Duodenal mucosa (tissue), 2 donors: Measurements from ENCODE around the gene AKAIN1.

Source experiments
- H3K27ac ChIP-seq: one replicate; pipeline ENCODE4 v1.7.0; 2013; ENCODE audit warnings: low read depth, low read length
- H3K27me3 ChIP-seq, 2 donors: one replicate each; pipeline ENCODE4 v1.7.0; 2013; ENCODE audit warnings: low read length in 2 of 2, control low read depth in 1 of 2; ENCODE audit not compliant: insufficient read depth in 2 of 2, control insufficient read depth in 1 of 2
- H3K36me3 ChIP-seq, 2 donors: one replicate each; pipeline ENCODE4 v1.7.0; 2013; ENCODE audit warnings: low read length in 2 of 2, control low read depth in 1 of 2; ENCODE audit not compliant: insufficient read depth in 2 of 2, control insufficient read depth in 1 of 2
- H3K4me1 ChIP-seq, 2 donors: one replicate each; pipeline ENCODE4 v1.7.0; 2013; ENCODE audit warnings: low read length in 2 of 2, control low read depth in 1 of 2; ENCODE audit not compliant: insufficient read depth in 2 of 2, control insufficient read depth in 1 of 2
- H3K4me3 ChIP-seq, 2 donors: one replicate each; pipeline ENCODE4 v1.7.0; 2013; ENCODE audit warnings: low read length in 2 of 2, low read depth in 1 of 2
- H3K9ac ChIP-seq, 2 donors: one replicate each; pipeline ENCODE4 v1.7.0; 2013; ENCODE audit warnings: low read length in 2 of 2, low read depth in 1 of 2
- H3K9me3 ChIP-seq, 2 donors: one replicate each; pipeline ENCODE4 v1.7.0; 2013; ENCODE audit warnings: low read length in 2 of 2, control low read depth in 1 of 2; ENCODE audit not compliant: control insufficient read depth in 1 of 2

The AKAIN1 gene

DNA sequence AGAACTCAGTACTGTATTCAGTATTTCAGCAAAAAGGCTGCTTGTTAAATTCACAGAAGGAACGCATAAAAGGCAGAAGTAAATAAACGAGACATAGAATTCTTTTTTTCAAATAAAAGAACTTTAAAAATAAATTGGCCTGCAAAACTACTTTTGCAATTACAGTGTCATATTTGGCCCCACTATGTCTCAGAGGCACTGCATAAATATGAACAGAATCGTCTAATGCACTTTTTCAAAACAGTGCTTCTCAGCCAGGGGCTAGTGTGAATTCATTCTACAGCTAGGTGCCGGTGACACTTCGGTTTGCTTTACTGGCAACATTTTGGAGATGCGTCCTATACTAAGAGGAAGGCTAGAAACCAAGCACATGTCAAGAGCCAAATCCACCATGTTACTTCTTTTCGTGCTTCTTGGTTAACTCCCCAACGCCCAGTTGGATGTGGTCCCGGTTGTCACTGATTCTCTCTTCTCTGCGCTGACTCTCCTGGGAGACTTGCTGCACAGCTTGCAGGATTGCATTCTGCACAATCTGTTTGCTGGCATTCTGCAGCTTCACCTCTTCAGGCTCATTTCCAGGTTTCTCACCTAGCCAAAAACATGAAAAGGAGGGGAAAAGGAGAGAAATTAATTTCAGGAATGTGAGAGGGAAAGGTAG is 51.8 kb downstream of the AKAIN1 start:
- no peaks in the 10 kb centered on the region for H3K27me3 ChIP-seq
- H3K9ac ChIP-seq, result no peak overlapping the region
- H3K36me3 ChIP-seq, result no peaks in the 10 kb centered on the region
- no peaks in the 10 kb centered on the region for H3K4me1 ChIP-seq
- H3K27ac ChIP-seq, result no peak overlapping the region
- H3K4me3 ChIP-seq, result no peak overlapping the region
- no peaks in the 10 kb centered on the region for H3K9me3 ChIP-seq

GRCh38 chr18:5144629-5145028 is 52.4 kb downstream of the AKAIN1 start:
- H3K27ac ChIP-seq, result no peak overlapping the region
- no peaks in the 10 kb centered on the region for H3K9me3 ChIP-seq
- no peaks in the 10 kb centered on the region for H3K36me3 ChIP-seq
- H3K4me1 ChIP-seq, result no peaks in the 10 kb centered on the region
- H3K4me3 ChIP-seq, result no peak overlapping the region
- H3K27me3 ChIP-seq, result no peaks in the 10 kb centered on the region
- H3K9ac ChIP-seq, result no peak overlapping the region

DNA sequence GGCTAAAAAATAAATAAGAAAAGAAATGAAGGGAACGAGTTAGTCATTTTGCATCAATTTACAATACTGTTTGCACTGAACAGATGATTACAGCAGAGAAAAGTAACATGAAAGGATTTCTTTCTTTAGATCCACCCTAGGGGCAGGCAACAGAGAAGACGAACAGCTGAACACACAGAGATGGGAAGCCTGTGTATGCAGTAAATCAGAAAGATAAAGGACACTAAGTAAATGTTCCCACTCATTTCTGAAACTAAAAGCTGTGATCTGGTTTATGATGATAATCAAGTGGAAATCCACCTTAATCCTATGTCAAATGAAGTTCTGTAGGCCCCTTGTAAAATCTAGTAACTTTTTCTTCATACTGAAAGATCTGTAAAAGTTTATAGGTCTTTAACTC is 54.2 kb downstream of the AKAIN1 start:
- H3K9me3 ChIP-seq, result no peaks in the 10 kb centered on the region
- H3K4me3 ChIP-seq, result no peak overlapping the region
- H3K9ac ChIP-seq, result no peak overlapping the region
- H3K4me1 ChIP-seq, result no peaks in the 10 kb centered on the region
- H3K27ac ChIP-seq, result no peak overlapping the region
- H3K36me3 ChIP-seq, result no peaks in the 10 kb centered on the region
- H3K27me3 ChIP-seq, result no peaks in the 10 kb centered on the region

- no peaks in the 10 kb centered on the region for H3K4me1 ChIP-seq
- H3K9ac ChIP-seq, result no peak overlapping the region
- H3K36me3 ChIP-seq, result no peaks in the 10 kb centered on the region
- H3K27me3 ChIP-seq, result no peaks in the 10 kb centered on the region
- H3K4me3 ChIP-seq, result no peak overlapping the region
- no peaks in the 10 kb centered on the region for H3K9me3 ChIP-seq
- H3K27ac ChIP-seq, result no peak overlapping the region
Observed at GRCh38 chr18:5142131-5142530, 54.9 kb downstream of the AKAIN1 start.

GRCh38 chr18:5137261-5137660 is 59.8 kb downstream of the AKAIN1 start:
- Histone ChIP-seq H3K27me3 (no peaks in the 10 kb centered on the region), H3K9me3 (no peaks in the 10 kb centered on the region), H3K4me3 (no peak overlapping the region), H3K9ac (no peak overlapping the region), H3K4me1 (no peaks in the 10 kb centered on the region), H3K27ac (no peak overlapping the region), H3K36me3 (no peaks in the 10 kb centered on the region)

DNA sequence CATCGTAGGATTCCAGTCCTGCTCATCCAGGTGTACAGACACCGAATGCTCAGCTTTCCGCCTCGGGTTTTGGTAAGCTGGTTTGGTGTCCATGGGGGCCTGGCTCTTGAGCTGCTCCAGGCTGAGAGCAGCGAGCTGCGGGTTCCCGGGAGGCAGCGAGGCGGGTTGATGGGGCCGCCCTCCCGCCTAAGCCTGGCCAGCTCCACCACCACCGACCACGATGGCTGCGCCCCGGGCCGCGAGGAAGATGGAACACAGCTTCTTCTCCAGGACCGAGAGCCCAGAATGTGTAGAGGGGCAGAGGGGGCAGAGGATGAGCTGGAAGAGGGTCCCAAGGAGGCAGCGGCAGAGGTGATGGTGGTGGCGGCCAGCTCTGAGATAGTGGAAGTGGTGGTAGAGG is 64.1 kb downstream of the AKAIN1 start:
- Histone ChIP-seq H3K4me1 (no peaks in the 10 kb centered on the region), H3K27me3 (no peaks in the 10 kb centered on the region), H3K9ac (no peak overlapping the region), H3K27ac (no peak overlapping the region), H3K36me3 (no peaks in the 10 kb centered on the region), H3K4me3 (no peak overlapping the region), H3K9me3 (no peaks in the 10 kb centered on the region)

DNA sequence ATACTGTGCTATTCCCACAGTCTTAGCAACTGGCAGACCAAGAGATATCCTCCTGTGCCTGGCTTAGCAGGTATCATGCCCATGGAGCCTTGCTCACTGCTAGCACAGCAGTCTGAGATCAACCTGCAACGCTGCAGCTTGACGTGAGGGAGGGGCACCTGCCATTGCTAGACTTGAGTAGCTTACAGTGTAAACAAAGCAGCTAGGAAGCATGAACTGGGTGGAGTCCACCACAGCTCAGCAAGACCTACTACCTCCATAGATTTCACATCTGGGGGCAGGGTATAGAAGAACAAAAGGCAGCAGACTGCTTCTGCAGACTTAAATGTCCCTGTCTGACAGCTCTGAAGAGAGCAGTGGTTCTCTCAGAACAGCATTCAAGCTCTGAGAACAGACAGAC is 74.8 kb downstream of the AKAIN1 start:
- Histone ChIP-seq H3K4me3 (no peak overlapping the region), H3K27ac (no peak overlapping the region), H3K4me1 (no peaks in the 10 kb centered on the region), H3K9ac (no peak overlapping the region), H3K9me3 (peaks cover 5 to 27% of the 10 kb centered on the region in 2 donors), H3K27me3 (no peaks in the 10 kb centered on the region), H3K36me3 (no peaks in the 10 kb centered on the region)

DNA sequence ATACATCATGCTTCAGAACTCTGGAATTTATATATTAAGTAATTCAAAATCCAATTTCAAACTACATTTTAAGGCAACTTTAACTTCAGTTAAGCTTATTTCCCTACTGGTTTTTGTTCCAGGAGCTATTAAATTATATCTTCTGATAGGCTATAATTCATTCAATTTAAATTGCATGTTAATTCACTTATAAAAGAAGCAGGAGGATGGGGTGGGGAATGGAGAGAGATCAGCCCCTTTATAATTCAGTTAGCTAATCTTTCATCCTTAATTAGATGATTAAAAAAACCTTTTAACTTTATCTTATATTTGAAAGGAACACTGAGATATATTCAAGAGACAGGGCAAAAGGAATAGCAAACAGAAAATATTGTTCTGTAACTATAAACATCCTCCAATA is 86.8 kb downstream of the AKAIN1 start:
- no peaks in the 10 kb centered on the region for H3K9me3 ChIP-seq
- H3K27ac ChIP-seq, result no peak overlapping the region
- H3K27me3 ChIP-seq, result no peaks in the 10 kb centered on the region
- H3K36me3 ChIP-seq, result no peaks in the 10 kb centered on the region
- no peak overlapping the region for H3K4me3 ChIP-seq
- no peak overlapping the region for H3K9ac ChIP-seq
- no peaks in the 10 kb centered on the region for H3K4me1 ChIP-seq

DNA sequence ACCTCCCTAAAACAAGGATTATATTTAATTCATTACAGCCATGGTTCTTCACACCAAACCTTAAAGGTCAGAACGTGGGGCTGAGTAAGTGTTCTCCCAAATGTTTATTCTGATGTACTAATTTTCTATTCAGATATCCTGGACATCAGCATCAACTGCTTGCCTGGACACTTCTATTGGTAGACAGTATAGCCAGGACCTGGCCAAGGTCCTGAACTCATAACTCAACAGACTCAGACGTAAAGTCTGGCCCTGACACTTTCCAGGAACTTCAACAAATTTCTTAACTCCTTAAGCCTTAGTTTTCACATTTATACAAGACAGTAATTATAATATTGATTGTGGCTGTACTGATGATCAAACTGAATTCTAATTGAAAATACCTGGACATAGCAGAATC is 89.1 kb downstream of the AKAIN1 start:
- no peak overlapping the region for H3K4me3 ChIP-seq
- no peak overlapping the region for H3K27ac ChIP-seq
- no peaks in the 10 kb centered on the region for H3K4me1 ChIP-seq
- no peaks in the 10 kb centered on the region for H3K9me3 ChIP-seq
- H3K36me3 ChIP-seq, result no peaks in the 10 kb centered on the region
- no peaks in the 10 kb centered on the region for H3K27me3 ChIP-seq
- H3K9ac ChIP-seq, result no peak overlapping the region

DNA sequence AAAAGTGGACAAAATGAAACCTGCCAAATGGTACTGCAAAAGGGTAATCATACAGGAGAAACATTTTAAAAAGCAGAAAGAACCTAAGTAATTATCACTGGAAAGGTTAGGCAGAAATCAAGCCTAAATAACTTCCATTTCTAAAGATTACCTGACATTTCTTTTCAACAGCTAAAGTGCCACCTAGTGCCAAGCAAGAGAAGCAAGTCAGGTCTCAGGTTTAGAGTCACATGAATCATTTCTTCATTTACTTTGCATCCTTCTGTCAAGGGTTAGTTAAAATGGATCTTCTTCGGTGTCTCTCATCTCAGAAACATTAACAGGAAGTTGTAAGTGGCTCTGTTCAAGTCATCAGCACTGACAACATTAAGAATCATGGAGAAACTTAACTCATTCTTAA is 90.3 kb downstream of the AKAIN1 start:
- Histone ChIP-seq H3K27ac (no peak overlapping the region), H3K4me1 (no peaks in the 10 kb centered on the region)

DNA sequence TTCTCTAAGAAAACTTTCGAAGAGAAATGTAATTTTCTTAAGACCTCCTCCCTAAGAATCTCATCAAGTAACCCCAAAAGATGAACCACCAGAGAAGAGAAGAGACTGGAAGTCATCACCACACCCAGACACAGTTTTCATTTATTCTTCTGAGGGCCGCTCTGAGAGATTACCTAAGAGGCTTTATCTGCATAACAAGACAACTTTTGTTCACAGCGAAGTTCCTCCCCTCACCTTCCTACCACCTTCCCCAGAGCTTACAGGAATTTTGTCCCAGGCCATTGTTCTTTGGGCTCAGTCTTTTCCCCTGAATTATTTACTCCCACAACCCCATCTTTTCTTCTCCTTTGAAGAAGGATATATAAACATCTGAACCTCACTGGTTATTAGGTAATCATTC is 92.8 kb downstream of the AKAIN1 start:
- H3K4me3 ChIP-seq, result no peak overlapping the region
- no peaks in the 10 kb centered on the region for H3K27me3 ChIP-seq
- H3K9me3 ChIP-seq, result no peaks in the 10 kb centered on the region
- no peaks in the 10 kb centered on the region for H3K36me3 ChIP-seq
- H3K27ac ChIP-seq, result no peak overlapping the region
- H3K4me1 ChIP-seq, result no peaks in the 10 kb centered on the region
- H3K9ac ChIP-seq, result no peak overlapping the region

More for the DNA sequence above, 90.3 kb downstream of the AKAIN1 start:
- Histone ChIP-seq H3K36me3 (no peaks in the 10 kb centered on the region), H3K27me3 (no peaks in the 10 kb centered on the region), H3K9me3 (no peaks in the 10 kb centered on the region), H3K9ac (no peak overlapping the region), H3K4me3 (no peak overlapping the region)
